ENCODE data around the gene TSPAN9. TPM values are rescaled to one million over a fixed set of nuclear protein-coding genes. Genes with fewer than 3 reads are reported as not detected.
A peak's percentile ranks its signal among the peaks of the same experiment; 100 is the strongest.

TSPAN9 gene
- total RNA-seq, 1 donor from 2014 or later, result 114 TPM

DNA sequence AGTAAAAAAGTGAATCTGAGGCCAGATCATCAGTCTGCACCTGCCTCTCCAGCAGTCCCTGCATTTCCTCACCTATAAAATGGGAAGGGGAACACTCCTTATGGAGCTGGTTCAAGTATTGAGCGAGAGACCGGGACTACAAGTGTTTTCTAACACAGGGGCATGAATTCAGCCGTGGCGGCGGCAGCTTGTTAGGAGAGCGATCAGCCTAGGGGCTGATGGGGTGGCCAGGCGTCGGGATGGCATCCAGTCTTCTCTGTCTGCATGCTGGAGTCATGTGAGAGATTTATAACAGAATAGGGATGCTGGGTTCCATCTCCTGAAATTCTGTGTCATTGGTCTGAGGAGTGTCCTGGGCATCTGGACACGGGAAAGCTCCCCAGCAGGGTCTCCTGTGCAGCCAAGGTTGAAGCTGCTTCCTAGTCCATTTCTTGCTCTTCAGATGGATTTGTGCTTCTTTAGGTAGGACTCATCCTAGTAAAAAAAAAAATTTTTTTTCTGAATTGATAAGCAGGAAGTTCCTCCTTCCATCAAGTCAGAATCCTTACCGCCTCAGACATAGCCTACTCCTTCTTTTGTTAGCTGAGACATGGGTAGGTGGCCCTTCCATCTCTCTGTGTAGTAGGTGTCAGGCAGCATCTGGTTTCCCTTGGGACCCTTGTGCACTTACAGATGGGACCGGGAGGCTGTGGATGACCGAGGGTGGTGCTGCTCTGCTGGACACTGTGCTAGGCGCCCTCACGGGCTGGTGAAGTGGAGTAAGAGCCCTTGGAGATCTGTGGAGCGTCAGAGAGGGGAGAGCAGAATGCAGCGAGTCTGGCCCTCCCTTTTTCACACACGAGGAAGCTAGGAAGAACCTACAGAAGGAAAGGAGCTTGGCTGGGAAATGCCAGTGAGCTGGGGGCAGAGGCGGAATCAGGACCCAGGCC is 146.7 kb downstream of the TSPAN9 start:
- H3K27ac Mint-ChIP-seq (ENCODE audit: unreplicated experiment), result no peak overlapping the region
- no peaks in the 10 kb centered on the region for H3K9me3 Mint-ChIP-seq (ENCODE audit: unreplicated experiment)
- no peaks in the 10 kb centered on the region for H3K27me3 Mint-ChIP-seq (ENCODE audit: unreplicated experiment)
- TF ChIP-seq, protein P1, sequence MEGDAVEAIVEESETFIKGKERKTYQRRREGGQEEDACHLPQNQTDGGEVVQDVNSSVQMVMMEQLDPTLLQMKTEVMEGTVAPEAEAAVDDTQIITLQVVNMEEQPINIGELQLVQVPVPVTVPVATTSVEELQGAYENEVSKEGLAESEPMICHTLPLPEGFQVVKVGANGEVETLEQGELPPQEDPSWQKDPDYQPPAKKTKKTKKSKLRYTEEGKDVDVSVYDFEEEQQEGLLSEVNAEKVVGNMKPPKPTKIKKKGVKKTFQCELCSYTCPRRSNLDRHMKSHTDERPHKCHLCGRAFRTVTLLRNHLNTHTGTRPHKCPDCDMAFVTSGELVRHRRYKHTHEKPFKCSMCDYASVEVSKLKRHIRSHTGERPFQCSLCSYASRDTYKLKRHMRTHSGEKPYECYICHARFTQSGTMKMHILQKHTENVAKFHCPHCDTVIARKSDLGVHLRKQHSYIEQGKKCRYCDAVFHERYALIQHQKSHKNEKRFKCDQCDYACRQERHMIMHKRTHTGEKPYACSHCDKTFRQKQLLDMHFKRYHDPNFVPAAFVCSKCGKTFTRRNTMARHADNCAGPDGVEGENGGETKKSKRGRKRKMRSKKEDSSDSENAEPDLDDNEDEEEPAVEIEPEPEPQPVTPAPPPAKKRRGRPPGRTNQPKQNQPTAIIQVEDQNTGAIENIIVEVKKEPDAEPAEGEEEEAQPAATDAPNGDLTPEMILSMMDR (IDR thresholded peaks at IDR 0.05), result no peak
- no peak overlapping the region for H3K4me3 Mint-ChIP-seq (ENCODE audit: unreplicated experiment)
- H3K4me1 Mint-ChIP-seq (ENCODE audit: unreplicated experiment), result peaks cover 65% of the 10 kb centered on the region
- no peak for DNase-seq (ENCODE audit: extremely low spot score, unreplicated experiment)
- H3K36me3 Mint-ChIP-seq (ENCODE audit: unreplicated experiment), result peaks cover 7% of the 10 kb centered on the region

DNA sequence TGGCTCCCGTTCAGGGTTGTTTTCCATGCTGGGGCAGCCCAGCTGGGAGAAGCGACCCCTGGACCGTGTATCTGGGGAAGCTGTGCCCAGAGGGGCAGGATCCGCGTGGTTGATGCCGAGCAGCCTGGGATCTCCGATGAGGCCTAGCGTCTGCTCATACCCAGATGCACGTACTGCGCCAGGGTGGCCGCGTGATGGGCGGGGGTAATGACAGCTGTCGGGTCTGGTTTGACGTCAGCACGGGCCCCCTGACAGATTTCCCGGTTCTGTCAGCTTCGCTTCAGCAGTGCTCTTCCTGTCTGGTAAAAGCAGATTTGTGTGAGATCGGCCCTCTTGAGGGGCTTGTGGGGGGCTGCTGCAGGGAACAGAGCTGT is 147.3 kb downstream of the TSPAN9 start:
- peaks cover 60% of the 10 kb centered on the region for H3K4me1 Mint-ChIP-seq (ENCODE audit: unreplicated experiment)
- TF ChIP-seq, protein P1 (IDR thresholded peaks at IDR 0.05), result no peak
- H3K36me3 Mint-ChIP-seq (ENCODE audit: unreplicated experiment), result peaks cover 10% of the 10 kb centered on the region
- H3K4me3 Mint-ChIP-seq (ENCODE audit: unreplicated experiment), result no peak overlapping the region
- DNase-seq (ENCODE audit: extremely low spot score, unreplicated experiment), result no peak
- peak overlapping the region; percentile 77 for H3K27ac Mint-ChIP-seq (ENCODE audit: unreplicated experiment)
- H3K9me3 Mint-ChIP-seq (ENCODE audit: unreplicated experiment), result no peaks in the 10 kb centered on the region
- H3K27me3 Mint-ChIP-seq (ENCODE audit: unreplicated experiment), result no peaks in the 10 kb centered on the region

DNA sequence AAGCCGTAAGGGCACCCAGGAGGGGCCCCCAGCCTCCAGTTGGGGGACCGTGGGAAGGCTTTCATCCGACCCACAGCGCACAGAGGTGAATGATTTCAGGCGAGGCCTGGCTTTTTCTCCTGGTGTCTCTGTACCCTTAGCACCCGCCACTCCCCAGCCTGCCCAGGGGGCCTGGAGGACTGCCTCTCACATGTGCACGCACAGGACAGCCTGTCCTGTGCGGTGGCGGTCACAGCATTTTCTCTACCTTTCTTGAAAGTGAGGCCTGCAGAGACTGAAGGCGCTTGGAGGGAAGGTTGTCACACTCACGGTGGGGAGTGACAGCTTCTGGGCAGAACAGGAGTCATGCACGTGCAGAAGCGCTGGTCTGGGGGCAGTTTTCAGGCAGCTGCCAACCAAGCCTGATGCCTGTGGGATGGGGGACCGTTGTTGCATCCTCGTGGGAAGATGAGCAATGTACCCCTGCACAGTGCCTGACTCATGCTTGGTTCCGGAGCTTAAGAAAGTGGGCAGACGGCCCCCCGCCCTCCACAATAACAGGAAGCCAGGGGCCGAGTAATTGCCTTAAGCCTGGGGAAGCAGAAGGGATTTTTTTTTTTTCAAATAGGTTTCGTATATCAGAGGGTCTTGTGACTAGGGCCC is 148.1 kb downstream of the TSPAN9 start:
- Mint-ChIP-seq H3K9me3 (ENCODE audit: unreplicated experiment) (no peaks in the 10 kb centered on the region), H3K27me3 (ENCODE audit: unreplicated experiment) (no peaks in the 10 kb centered on the region), H3K36me3 (ENCODE audit: unreplicated experiment) (peaks cover 13% of the 10 kb centered on the region), H3K4me3 (ENCODE audit: unreplicated experiment) (no peak overlapping the region), H3K4me1 (ENCODE audit: unreplicated experiment) (peaks cover 60% of the 10 kb centered on the region), H3K27ac (ENCODE audit: unreplicated experiment) (peak overlapping the region; percentile 77)
- no peak for DNase-seq (ENCODE audit: extremely low spot score, unreplicated experiment)
- TF ChIP-seq, protein P1 (IDR thresholded peaks at IDR 0.05), result no peak

DNA sequence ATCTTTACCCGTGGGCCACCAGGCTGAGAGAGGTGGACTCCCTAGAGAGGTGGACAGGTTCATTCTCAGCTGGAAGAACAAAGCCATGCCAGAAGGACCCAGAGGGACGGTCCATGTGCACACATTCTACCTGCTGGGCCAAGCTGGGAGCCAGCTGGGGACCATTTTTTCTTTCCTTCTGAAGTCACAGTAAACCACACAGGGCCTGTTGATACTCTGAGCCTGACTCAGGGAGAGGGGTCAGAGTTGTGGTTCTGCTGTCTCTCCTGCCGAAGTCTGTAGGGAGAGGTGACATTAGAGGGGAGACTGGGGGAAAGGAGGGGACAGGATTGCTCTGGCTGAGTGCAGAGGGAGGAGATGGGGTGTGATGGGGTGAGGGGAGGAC is 148.6 kb downstream of the TSPAN9 start:
- Mint-ChIP-seq H3K27me3 (ENCODE audit: unreplicated experiment) (no peaks in the 10 kb centered on the region), H3K4me1 (ENCODE audit: unreplicated experiment) (peaks cover 60% of the 10 kb centered on the region), H3K4me3 (ENCODE audit: unreplicated experiment) (no peak overlapping the region), H3K36me3 (ENCODE audit: unreplicated experiment) (peaks cover 11% of the 10 kb centered on the region), H3K27ac (ENCODE audit: unreplicated experiment) (peak overlapping the region; percentile 77), H3K9me3 (ENCODE audit: unreplicated experiment) (no peaks in the 10 kb centered on the region)
- no peak for DNase-seq (ENCODE audit: extremely low spot score, unreplicated experiment)
- TF ChIP-seq, protein P1 (IDR thresholded peaks at IDR 0.05), result no peak

DNA sequence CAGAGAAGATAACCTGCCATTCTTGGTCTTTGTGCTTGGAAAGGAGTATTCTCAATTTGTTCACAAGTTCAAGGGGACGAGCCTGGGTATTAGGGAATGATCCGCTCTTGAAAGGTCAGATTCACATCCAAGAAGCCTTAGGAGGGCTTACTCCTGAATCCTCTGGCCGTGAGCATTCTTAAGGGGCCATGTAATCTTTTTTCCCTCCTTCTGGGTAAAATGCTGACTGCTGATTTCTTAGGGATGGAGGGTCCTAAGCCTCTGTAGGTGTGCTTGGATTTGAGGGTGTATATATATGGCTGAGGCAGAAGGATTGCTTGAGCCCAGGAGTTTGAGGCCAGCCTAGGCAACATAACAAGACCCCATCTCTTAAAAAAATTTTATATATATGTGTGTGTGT is 149.1 kb downstream of the TSPAN9 start:
- no peak for DNase-seq (ENCODE audit: extremely low spot score, unreplicated experiment)
- TF ChIP-seq, protein P1 (IDR thresholded peaks at IDR 0.05), result no peak
- H3K9me3 Mint-ChIP-seq (ENCODE audit: unreplicated experiment), result no peaks in the 10 kb centered on the region
- peaks cover 10% of the 10 kb centered on the region for H3K36me3 Mint-ChIP-seq (ENCODE audit: unreplicated experiment)
- H3K27ac Mint-ChIP-seq (ENCODE audit: unreplicated experiment), result peak overlapping the region; percentile 77
- no peaks in the 10 kb centered on the region for H3K27me3 Mint-ChIP-seq (ENCODE audit: unreplicated experiment)
- H3K4me1 Mint-ChIP-seq (ENCODE audit: unreplicated experiment), result peaks cover 62% of the 10 kb centered on the region
- H3K4me3 Mint-ChIP-seq (ENCODE audit: unreplicated experiment), result no peak overlapping the region
